ENCODE measurements around the gene LSG1.

The LSG1 gene

DNA sequence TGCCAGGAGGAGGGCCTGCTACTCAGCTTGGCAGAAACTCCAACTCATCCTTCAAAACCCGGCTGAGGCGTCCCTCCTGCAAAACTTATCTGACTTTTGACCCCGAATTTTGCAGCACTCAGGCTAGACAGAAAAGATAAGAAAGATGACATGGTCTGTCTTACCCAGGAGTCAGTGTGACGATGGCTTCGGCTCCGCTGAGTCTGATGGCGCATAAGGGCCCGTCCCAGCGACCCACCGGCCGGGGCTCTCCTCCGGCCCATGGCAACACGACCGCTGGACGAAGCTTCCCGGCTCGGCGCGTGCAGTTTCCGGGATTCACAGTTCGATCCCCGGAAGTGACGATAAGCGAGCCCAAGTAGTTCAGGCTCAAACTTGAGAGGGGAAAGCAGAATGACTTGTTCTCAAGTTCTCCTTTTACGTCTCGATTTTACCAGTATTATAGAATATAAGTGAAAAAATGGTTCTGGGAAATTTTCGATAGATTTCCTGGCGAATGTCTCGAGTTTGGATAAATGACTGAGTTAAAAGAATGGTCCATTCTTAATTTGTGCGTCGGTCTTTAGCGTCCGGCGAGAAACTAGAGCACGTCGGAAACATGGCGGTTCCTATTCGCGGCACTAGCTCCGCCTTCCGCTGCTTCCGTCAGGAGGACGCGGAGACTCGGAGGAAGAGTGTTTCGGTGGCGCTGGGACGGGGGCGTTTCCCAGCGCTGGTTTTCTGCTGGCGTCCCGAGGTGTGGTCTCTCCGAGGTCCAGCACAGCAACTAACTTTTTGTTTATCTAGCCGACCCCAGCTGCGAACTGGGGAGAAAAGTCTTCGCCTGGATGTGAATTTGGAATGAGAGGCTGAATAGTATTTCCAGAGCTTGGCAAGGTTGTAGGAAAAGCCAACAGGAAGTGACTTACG is at the start of gene LSG1:
Gene LSG1 (minus strand): TSS at position 292 of the 909 bp plus-strand sequence. CDS start 29 bp downstream, at position 263.
- peak in 57 of 58 donors; percentile 26 to 93 (median 82) for DNase-seq

GRCh38 chr3:194720048-194720447 is 48.1 kb upstream of the LSG1 start:
- DNase-seq = no peak

- no peak for DNase-seq
Observed at GRCh38 chr3:194718079-194718478, 46.1 kb upstream of the LSG1 start.

DNA sequence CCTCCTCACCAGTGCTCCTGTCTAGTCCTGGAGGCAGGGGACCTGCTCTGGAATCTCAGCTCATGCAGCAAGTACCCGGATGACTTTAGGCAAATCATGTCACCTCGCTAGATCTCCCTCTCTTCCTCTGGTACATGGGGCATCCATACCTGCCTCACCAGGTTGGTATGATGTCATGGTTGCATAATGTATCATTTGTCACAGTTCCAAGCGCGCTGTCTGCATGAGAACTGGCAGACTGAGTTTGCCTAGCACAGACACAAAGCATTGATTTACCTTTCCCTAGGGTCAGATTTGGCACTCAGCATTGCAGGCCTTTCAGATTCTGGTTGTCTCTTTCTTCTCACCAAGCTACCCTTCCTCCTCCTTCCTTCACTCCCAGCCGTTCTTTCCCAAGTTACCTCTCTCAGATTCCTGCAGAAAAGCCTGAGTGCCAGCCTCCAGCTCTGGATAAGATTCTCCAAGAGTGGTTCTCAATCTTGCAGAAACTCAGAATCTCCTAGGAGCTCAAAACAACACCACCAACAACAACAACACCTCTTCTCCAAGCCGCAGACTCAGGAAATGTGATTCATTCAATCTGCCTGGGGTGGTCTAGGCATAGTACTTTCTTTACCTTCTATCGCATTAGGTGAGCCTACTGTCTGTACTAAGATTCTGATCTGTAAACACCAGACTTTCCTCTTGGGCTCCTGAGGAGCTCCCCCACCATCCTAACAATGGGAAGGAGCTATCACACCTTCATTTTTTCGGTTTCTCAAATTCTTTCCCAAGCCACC is 43.2 kb upstream of the LSG1 start:
- no peak for DNase-seq

DNA sequence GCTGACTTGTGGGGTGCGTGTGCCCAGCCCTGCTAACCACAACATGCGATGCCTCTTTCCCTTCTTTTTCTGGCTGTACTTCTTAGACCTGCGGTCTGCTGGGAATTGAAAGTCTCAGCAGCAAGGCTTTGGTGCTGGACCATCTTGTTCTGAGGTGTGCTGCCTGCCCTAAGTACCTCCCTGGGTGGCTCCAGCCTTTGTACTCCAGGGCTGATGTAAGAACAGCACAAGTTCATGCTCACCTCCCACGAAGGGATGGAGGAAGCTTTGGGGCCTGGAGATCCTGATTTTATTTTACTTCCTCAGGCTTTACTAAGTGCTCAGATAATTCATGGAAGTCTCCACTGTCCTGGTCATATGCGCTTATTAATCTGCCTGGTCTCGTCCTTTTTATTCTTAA is 42.6 kb upstream of the LSG1 start:
- DNase-seq = no peak

- DNase-seq = no peak
Observed at GRCh38 chr3:194714137-194714455, 42.1 kb upstream of the LSG1 start.

GRCh38 chr3:194713299-194714136 is 41.5 kb upstream of the LSG1 start:
- no peak for DNase-seq

- DNase-seq = no peak
Observed at GRCh38 chr3:194711913-194712312, 39.9 kb upstream of the LSG1 start.

GRCh38 chr3:194711286-194711685 is 39.3 kb upstream of the LSG1 start:
- no peak for DNase-seq

DNA sequence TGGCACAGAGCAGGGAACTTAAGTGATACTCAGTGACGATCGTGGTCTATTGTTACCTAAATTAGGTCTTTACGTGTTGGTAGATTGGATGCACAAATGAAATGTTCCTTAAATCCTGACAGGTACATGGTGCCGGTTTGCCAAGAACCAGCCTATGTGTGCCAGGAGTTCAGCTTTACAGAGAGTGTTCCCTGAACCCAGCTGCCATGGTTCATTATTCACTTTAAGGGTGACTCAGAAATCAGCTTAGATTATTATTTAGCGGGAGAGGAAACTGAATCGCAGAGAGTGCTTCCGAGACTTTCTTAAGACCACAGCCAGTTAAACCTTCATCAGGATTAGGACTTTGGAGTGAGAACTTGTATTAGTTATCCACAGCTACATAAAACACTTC is 35.2 kb upstream of the LSG1 start:
- DNase-seq = no peak

- no peak for DNase-seq
Observed at GRCh38 chr3:194705761-194706160, 33.8 kb upstream of the LSG1 start.

DNA sequence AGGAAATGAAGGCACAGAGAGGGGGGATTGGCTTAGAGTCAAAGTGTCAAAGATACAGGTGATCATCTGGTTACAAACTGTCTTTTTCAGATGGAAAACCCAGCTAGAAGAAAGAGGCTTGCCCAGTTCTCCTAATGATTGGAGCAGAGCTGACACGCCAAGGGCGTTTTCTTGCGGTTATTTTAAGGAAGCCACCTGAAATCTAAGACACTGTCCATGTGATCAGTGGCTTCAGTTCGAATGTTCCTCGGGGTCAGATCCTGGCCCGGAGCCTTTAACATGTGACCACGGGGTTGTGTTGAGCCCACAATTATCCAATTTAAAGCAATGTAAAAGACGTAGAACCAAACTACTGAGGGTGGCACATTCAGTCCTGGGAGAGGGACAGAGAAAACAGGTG is 33.2 kb upstream of the LSG1 start:
- DNase-seq = no peak

DNA sequence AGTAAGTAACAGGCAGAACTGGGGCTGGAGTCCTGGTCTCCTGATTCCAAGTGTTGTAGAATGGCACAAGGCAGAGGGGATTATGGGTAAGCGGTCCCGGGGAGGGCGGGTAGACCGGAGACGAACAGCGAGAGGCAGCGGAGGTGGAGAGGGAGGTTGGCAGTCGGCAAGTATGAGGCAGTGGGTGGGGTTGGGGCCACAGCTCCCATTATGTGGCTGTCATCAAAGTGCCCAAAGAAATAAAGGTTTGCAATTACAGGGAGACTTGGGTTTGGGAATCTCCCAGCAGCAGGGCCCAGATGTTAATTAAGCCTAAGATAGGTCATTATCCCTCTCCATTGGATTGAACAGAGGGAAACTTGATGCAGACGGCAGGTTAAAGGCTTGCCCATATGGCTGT is 30.6 kb upstream of the LSG1 start:
- no peak for DNase-seq

DNA sequence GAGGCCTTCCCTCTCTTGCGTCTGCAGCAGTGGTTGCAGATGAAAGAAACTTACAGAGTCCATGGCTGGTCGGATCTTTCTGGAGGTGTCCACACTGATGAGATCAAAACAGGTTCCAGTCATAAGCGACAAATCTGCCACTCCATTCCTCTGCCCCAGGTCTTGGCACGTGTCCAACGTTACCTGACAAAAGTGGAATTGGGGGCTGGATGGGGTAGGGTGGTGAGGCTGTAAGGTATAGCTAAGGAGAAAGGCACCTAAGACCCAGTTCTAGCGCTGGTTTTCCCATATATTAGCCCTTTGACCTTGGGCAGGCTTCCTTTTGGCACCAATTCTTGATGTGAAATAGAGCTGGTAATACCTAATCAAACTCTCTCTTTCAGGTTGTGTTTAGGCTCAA is 24.7 kb upstream of the LSG1 start:
- no peak for DNase-seq

- no peak for DNase-seq
Observed at GRCh38 chr3:194691481-194692283, 19.7 kb upstream of the LSG1 start.

- DNase-seq = no peak
Observed at GRCh38 chr3:194690501-194691372, 18.7 kb upstream of the LSG1 start.

GRCh38 chr3:194689493-194689944 is 17.5 kb upstream of the LSG1 start:
- DNase-seq = no peak

DNA sequence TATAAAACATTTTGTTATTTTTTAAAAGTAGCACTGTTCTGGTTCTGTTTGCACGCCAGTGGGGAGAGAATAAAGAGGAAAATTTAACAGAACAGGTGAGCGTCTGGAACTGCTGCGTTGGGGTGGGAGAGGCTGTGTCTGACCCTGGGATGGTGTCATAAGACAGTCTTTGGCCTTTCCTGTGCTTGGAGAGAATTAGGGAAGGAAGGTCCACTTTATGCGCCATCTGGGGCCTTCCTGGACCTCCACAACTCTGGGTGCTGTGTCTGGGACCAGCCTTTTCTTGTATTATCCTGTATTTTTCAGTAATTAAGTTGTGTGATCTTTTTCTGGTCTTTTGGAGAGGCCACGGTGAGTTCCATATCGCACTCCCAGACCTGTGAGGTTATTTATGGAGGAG is 17.0 kb upstream of the LSG1 start:
- DNase-seq = no peak

DNA sequence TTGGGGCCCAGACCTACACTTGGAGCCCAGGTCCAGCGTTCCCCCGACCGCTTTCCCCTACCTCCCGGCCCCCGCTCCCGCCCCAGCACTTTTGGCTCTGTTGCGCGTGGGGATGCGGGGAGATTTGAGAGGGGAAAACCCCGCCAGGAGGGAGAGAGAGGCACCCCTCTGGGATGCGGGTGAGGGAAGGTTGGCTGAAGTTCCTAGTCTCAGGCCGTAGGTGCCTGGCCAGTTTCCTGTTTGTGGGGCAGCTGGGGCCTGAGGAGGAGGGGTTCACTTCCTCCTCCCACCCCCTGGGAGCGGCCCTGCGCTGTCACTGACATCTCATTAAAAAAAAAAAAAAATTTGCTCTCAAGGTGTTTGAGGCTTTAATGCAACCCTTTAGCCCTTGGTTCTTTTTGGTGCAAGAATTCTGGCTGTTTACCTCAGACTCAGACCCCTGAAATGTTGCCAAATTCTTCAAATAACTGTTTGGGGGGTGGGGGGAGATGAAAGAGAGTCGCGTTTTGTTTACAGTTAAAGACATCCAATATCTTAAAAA is 16.3 kb upstream of the LSG1 start:
- no peak for DNase-seq
